HG02642 (cell line): ENCODE results near the gene TANC1.

Experiments
- ATAC-seq: cut with Tn5 transposase; IDR thresholded peaks from one replicate; pipeline ENCODE4 v1.9.1; 2021; ENCODE audit warnings: mild to moderate bottlenecking; ENCODE audit not compliant: unreplicated experiment, poor library complexity

TANC1 gene

DNA sequence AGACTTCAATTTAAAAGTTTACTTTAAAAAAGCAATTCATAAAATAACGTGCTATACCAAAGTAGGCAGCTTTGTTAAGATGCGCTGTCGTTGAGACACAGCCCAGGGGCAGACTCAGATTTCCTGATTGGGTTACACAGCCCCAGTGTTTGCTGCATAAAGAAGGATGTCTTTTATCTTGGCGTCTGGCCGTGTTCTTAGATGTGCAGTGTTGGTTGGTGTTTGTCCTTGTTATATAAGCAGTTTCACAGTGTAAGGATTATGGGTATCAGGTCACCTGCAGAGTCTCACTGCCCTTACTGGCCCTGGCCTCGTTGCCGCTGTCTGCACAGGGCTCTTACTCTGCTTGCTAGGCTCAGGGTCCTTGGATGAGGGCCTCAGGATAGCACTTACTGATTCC is 209.5 kb downstream of the TANC1 start:
- no peak for ATAC-seq

DNA sequence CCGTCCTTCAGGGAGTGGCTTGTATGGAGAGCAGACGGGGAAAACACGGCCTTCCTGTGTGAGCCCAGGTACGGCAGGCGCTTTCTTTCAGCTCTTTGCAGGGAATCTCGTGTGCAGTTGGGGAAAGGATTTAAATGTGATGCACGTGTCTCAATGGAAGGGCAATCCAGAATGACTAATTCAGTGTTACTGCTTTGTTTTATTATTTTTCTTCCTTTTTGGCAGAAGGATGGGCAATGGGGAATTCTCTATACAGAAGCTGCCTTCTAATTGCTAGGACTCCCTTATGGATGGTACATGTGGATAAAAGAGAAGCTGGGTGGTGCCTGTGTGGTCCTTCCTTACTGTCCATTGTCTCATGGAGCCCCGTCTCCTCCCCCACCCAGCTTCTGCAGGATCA is 210.7 kb downstream of the TANC1 start:
- no peak for ATAC-seq

DNA sequence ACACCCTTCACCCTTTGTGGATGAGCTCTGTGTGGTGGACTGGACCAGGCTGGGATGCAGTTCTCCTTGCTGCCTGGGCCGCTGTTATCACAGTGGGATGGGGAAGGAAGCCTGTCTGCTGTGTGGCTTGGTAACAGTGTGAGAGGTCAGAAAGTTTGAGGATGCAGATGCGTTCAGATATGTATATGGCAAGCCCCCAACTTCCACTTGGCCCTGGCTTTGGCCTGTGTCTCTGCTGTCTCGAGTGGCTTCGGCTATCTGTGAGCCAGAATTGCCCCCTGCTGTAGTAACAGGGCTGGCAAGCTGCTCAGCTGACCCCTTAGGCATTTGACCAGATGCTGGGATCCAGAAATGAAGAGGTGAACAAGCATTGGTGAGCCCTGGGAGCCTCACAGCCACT is 211.3 kb downstream of the TANC1 start:
- no peak for ATAC-seq

DNA sequence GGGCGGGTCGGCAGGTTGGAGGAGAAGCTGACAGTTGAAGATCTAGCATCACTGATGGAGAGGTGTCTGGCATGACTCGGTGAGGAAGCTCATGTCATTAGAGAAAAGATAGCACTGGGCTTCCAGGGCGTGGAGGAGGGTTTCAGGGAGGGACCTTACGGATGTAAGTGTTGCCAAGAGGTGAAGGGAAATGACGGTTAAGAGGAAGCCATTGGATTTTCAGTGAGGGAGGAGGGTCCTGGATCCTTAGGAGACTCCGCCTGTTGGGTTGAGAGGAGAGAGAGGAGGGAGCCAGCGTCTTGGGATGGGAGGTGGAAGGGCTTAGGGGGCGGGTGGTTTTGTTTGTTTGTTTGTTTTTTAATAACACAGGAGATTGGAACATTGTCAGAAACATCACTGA is 214.9 kb downstream of the TANC1 start:
- no peak for ATAC-seq

DNA sequence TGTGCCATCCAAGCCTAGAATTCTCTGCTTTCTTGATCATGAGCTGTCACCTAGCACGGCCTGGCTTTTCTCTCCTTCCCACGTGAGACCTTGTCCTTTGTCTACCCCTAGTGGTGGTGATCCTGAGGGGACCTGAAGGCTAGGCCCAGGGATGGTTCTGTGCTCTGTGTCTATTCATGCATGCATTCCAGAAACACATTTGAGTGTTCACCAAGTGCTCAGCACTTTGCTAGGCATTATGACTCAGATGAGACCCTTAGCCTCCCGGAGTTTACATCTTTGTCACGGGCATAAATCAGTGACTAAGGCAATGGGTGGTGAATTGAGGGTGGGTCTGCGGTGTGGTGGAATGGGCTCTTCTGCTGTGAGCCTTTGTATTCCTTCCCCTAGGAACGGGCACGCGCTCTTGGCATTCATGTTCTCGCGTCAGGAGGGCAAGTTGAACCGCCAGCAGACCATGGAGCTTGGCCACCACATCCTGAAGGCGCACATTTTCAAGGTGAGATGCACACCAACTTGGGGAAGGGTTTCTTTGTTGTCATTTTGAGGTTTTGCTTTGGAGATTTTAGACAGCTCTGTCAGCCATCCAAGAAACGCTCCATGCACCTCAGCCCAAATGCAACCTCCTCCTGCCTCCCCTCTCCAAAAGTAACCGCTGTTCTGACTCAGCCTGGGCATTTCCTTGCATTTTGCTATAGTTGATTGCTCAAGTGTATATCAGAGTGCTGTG is 217.1 kb downstream of the TANC1 start:
- peak; percentile 64 for ATAC-seq

DNA sequence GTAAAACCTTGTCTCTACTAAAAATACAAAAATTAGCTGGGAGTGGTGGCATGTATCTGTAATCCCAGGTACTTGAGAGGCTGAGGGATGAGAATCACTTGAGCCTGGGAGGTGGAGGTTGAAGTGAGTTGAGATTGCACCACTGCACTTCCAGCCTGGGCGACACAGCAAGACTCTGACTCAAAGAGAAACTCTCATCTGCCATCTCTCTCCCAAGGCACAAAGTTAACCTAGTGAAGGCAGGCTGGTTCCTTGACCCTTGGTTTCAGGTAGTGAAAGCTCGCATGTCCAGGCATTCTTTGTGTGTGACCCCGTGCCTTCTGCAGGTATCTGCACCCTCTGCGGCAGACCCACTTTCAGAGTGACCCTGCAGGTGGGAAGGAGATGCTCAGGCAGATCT is 218.0 kb downstream of the TANC1 start:
- peak; percentile 45 for ATAC-seq

DNA sequence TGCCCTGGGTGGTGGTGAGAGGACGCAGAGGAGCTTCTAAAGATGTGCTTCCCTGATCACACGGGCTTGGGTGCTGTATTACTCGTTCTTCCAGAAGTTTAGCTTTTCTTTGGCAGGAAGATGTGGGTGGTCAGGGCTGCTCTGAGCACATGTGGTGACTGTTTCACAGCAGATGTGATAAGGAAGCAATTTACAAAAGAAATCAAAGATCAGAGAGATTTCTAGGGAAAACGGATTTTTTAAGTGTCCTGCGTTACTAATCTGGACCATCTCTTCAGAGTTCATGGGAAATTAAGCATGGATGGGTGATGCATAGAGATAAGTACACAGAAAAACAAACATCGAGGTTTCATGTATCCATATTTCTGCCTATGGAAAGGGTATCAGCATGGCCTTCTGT is 218.7 kb downstream of the TANC1 start:
- no peak for ATAC-seq

DNA sequence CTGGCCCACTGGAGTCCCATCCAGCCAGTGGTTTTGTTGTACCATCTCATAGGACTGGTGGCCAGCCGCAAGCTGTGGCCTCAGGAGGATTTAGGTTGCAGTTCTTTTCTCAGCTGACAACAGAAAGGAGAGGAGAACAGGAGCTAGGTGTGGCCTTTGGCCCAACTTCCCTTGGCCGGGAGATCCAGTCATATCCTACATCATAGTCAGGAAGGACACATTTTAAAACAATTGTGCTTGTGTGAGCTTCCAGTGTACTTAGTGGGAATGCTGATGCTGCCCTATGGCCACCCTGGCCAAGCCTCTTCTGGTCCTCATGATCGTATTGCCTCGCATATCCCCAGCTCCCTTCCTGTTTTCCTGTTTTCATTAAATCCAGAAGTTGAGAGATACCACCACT is 220.0 kb downstream of the TANC1 start:
- no peak for ATAC-seq

DNA sequence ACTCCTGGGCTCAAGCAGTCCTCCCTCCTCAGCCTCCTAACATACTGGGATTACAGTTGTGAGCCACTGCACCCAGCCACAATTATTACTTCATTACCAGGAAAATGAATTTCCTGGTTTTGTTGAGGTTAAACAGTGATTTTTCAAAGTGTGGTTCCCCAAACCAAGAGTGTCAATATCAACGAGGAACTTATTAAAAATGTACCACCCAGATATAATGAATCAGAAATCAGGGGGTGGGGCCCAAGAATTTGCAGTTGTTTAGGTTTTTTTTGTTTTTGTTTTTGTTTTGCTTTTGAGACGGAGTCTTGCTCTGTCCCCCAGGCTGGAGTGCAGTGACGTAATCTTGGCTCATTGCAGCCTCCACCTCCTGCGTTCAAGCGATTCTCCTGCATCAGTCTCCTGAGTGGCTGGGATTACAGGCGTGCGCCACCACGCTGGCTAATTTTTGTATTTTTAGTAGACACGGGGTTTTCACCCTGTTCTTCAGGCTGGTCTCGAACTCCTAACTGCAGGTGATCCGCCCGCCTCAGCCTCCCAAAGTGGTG is 224.0 kb downstream of the TANC1 start:
- no peak for ATAC-seq

DNA sequence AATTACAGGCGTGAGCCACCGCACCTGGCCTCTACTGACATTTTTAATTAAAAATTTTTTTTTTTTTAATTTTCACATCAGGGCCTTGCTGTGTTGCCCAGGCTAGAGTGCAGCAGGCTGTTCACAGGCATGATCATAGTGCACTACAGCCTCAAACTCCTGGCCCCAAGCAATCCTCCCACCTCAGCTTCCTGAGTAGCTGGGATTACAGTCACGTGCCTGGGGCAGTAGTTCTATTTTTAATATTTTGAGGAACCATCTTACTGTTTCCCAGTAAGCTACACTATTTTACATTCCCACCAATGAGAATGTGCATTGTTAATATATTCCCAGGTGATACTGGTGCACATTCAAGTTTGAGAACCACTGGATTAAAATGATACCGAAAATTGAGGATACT is 225.4 kb downstream of the TANC1 start:
- ATAC-seq = no peak

DNA sequence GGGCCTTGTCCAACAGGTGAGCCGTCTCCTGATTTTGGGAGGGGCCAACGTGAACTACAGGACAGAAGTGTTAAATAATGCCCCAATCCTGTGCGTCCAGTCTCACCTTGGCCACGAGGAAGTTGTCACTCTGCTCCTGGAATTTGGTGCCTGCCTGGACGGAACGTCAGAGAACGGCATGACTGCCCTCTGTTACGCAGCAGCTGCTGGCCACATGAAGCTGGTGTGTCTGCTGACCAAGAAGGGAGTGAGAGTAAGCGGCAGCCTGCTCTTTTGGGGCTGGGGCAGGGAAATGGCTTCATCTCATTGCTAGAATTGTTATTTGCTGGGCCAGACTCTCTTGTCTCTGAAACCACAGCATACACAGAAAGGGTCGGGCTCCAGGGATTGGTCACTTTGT is 225.8 kb downstream of the TANC1 start:
- ATAC-seq = no peak

DNA sequence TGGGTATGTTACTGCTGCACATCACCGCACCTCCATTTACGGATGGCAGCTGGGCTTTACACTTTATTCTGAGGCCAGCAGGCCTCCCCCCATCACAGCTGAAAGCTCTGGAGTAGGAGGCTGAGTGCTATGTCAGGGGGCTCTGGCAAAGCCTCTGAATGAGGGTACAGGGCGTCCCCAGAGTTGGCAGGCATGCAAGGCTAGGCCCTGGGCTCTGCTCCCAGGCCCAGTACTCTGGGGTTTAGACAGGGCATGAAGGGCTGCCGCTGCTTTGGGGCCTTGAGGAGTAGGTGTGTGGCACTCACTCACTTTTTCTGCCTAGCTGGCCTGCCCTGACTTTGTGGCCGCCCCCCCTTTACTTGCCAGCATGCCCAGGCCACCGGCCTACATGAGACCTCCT is 227.3 kb downstream of the TANC1 start:
- ATAC-seq = no peak

DNA sequence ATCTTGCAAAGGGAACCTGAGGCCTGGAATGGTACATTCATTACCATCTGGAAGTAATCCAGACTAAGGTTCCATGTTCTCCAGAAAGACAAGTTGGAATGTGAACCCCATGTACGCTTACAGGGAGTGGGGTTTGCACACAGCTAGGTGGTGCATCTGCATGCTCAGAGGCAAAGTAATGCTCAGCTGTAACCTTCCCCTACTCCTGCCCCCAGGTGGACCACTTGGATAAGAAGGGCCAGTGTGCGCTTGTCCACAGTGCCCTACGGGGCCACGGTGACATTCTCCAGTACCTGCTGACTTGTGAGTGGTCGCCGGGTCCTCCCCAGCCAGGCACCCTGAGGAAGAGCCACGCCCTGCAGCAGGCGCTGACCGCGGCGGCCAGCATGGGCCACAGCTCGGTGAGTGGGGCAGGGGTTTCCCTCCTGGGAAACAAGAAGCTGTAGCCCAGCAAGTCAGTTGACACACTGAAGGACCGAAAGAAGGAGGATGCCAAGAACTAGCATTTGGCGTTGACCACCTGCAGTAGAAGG is 228.0 kb downstream of the TANC1 start:
- no peak for ATAC-seq

DNA sequence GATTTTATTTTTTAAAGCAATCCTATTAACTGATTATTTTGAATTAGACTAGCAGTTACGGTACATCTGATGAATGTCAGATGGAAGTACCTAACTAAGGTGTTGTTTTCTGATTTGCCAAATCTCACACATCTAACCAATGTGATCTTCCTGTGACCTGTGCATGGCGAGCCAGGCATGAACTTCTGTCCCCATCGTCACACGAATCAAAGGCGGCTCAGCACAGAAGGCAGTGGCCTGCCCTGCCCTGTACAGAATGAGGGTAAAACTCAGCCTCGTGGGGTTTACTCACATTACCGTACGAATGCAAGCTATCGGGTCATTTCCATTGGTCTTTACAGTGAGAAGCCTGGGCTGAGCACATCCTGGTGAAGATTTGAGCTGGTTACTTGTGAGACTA is 230.8 kb downstream of the TANC1 start:
- ATAC-seq = no peak

DNA sequence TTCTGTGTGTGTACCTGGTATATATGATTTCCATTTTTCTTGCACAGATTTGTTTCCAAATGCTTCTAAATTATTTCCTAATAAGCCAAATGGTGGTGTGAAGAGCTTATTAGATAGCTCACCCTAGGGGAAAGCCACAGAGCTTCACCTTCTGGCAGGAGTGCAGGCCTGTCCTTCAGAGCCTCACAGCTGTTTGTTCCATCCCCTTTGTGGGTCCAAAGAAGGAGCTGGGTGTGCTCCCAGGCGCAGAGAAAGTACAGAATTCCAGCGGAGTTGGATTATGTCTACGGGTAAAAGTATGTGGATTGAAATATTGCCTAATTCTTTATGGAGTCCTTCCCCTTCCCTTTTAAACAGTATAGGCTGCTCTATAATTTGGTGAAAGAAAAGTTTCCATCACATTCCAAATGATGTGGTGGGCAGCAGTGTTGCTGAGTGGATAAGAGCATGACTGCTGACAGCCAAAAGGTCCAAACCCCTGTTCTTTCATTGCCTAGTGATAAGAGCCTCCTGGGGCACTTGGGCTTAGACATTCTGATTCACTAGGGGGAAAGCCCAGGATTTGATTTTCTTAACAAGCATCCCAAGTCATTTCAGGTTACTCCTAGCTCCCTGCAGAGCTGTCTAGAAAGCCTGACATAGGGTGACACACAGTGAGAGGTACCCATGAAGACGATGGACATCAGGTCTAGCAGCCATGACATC is 231.5 kb downstream of the TANC1 start:
- ATAC-seq = no peak

DNA sequence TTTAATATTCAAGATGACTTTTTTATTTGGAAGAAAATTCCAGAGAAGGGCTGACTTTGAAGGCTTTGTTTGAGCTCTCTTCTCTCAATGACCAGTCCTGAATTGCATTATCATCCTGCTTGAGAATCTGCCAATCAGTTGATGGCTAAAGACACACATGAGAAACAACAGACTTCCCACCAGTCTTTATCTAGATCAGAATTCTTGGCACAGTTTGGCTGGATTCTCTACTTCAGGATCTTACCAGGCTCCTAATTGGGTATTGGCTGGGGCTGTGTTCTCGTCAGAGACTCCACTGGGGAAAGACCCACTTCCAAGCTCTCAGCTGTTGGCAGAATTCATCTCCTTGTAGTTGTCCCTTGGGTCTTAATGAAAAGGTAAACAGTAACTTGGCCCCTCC is 232.1 kb downstream of the TANC1 start:
- no peak for ATAC-seq

DNA sequence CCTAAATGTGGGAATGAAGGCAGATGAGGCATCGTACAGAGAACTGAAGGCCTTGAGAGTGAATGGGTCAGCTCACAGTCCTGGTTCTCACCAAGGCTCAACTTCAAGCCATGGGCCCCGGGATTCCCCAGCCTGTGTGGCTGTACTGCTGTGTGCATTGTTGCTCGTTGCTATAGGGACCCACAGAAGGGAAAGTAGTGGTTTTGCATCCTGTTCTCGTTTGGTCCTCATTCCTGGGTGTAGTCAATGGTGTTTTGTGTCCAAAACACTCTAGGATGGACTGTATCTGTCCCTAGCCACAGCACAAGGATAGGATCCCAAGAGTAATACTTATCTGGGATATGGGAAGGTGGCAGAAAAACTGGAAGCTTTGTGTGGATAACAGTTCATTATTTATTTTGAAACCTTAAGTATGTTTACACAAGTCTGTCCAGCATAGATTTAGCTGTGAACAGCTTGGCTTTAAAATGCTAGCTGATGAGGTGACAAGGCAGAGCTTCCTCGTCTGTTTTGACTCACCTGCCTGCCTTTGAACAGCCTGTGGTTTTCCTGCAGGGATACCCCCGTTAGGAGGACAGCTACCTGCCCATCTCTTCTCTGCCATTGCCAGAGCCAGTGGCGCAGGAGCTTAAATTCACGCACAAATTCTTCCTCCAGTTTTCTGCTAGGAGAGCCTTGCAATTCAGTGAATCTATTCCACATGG is 233.1 kb downstream of the TANC1 start:
- ATAC-seq = peak; percentile 96

DNA sequence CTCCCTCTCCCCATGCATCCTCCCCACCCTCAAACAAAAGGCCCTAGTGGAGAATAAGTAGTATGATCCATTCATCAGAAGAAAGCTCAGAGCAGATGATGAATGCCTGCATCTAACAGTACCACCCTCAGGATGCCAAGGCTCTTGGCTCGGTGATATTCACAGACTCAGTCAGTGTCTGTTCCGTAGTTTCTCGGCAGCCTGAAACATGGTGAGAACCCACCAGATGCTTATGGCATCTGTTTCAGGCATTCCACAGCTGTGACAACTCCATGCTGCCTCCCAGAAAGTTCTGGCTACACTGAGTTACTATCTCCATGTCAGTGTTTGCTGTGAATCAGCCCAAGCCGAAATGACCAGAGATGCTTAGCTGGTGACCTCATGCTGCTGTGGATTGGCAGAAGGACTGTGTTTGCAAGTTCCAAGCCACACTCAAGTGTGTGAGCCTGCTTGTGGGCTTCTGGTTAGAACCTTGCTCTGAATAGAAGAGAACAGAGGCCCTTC is 234.2 kb downstream of the TANC1 start:
- no peak for ATAC-seq

DNA sequence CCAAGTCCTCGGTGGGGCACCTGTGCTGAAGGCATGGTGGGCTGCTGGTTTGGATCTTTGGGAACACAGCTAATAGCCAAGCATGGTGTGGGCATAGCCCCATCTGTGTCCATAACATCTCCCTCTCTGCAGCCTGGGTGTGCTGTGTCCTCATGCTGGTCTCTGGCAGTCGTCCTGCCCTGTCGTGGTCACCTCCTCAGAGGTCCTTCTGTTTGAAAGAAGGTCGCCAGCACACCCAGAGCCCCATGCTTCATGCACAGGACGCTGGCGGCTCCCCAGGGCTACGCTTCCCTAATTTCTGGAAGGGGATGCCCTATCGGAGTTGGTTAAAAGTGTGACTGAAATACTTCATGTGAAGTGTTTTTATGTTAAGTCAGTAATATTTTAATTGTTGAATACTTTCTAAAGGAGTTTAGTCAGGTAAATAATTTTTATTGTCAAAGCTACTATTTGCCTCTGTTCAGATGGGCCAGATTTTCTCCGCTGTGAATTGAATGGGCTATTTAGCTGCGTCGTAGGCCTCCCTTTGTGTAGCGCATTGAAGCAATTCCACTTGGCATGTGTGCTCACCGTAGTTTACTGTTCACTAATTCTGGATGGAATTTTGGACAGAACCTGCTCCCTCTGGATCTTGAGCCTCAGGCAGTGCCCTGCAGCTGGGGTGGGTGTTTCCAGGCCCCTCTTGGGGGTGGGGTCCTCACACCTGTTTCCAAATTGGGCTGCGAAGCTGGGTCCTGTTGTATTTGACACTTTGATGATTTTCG is 236.1 kb downstream of the TANC1 start:
- ATAC-seq = no peak

DNA sequence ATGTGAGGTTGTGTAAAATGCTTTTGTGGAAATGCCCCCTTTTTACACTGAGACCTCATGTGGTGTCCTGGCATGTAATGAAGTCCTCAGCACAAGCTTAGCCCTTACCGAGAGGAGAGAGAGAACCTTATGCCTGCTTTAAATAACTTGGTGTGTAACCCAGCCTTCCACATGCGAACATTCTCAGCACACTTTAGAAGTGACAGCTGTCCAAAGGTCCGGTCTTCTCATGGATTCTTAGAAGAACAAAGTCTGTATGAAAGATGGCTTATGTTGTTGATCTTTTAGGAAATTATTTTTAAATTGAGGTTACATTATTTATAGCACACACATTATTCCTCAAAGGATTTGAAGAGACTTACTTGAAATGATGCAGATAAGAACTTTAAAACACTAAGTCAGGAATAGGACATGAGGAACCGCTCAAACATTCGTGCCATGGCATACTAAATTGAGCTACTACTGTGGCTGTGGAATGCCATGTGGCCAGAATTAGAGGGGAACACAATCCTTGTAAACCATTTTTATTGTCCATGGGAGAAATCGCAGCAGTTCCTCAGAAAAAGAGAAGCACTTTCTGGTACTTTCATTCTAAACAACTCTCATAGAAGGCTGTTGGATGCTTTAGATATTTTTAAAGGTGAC is 238.4 kb downstream of the TANC1 start:
- ATAC-seq = no peak
